Breast epithelium (tissue), 4 donors: ENCODE measurements around the gene DXO. TPM values are rescaled to one million over a fixed set of nuclear protein-coding genes. Genes with fewer than 3 reads are reported as not detected.
A peak's percentile ranks its signal among the peaks of the same experiment; 100 is the strongest.

Experiments
- DNase-seq, 2 donors: peaks; one replicate each; pipeline ENCODE4 v3.0.0-alpha.2; 2019; ENCODE audit warnings: low spot score in 2 of 2
- H3K27ac ChIP-seq, 2 donors: fragments of 200-600 bp; sonication (generic) in 1 of 2; one replicate each; pipeline ENCODE4 v1.5.1; 2016 to 2019; ENCODE audit warnings: mild to moderate bottlenecking in 1 of 2
- H3K27me3 ChIP-seq, 2 donors: fragments of 200-600 bp; sonication (generic) in 1 of 2; one replicate each; pipeline versions ENCODE4 v1.5.1 to v1.6.0; 2017 to 2019; ENCODE audit warnings: control low read depth in 1 of 2, mild to moderate bottlenecking in 1 of 2
- H3K36me3 ChIP-seq: fragments of 200-600 bp; one replicate; pipeline ENCODE4 v1.5.1; 2019
- H3K4me1 ChIP-seq, 2 donors: fragments of 200-600 bp; sonication (generic); one replicate each; pipeline ENCODE4 v1.5.1; 2016 to 2019; ENCODE audit warnings: control low read depth in 1 of 2
- H3K4me3 ChIP-seq, 3 donors: fragments of 200-600 bp; sonication (generic); 1 replicate in 2 of 3; 2 replicates in 1 of 3; pipeline ENCODE4 v1.5.1; 2016 to 2019; ENCODE audit warnings: mild to moderate bottlenecking in 3 of 3, moderate library complexity in 2 of 3
- H3K9me3 ChIP-seq, 2 donors: fragments of 200-600 bp; sonication (generic) in 1 of 2; one replicate each; pipeline ENCODE4 v1.5.1; 2016 to 2019; ENCODE audit warnings: control low read depth in 1 of 2
- POLR2A ChIP-seq: fragments of 450-650 bp; IDR thresholded peaks from one replicate; pipeline ENCODE4 v1.6.1; 2016; ENCODE audit warnings: antibody characterized with exemption, mild to moderate bottlenecking, moderate library complexity
- POLR2AphosphoS5 ChIP-seq, 3 donors: sonication (generic); formaldehyde crosslinking; IDR thresholded peaks; one replicate each; pipeline ENCODE4 v1.6.1; 2017; ENCODE audit warnings: antibody characterized with exemption in 3 of 3
- intact Hi-C: fragments of 100-400 bp; cut with DNase I; formaldehyde crosslinking; loops from one replicate; pipeline ENCODE4 v1.15.1; 2023; ENCODE audit warnings: low total_unique reads
- total RNA-seq, 3 donors: library from RNA; depleted of rRNA; stranded (reverse); fragments of >200 nt; gene quantifications; one replicate each; pipeline ENCODE4 v1.1.0, GENCODE V29; 2016
- TF ChIP-seq, protein P1 (sequence below), 3 donors: fragments of 450-650 bp; IDR thresholded peaks; one replicate each; pipeline ENCODE4 v1.5.1; 2016 to 2017; ENCODE audit warnings: antibody characterized with exemption in 3 of 3, mild to moderate bottlenecking in 3 of 3, moderate library complexity in 3 of 3

DXO gene
- total RNA-seq, 3 donors from 2014 or later, result 12.0 to 28.4 (median 22.0) TPM

DNA sequence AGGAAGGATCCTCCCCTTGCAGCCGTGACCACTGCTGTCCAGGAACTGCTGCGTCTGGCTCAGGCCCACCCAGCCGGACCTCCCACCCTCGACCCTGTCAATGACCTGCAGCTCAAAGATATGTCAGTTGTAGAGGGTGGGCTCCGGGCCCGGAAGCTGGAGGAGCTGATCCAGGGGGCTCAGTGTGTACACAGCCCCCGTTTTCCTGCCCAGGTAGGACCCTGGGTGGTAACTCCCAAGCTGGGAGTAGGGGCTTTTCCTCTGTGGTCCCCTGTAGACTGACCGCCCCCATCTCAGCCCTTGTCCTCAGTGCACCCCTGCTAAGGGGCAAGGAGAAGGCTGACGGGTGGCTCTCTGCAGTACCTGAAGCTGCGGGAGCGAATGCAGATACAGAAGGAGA lies 3.6 kb downstream of the DXO start:
- Histone ChIP-seq H3K9me3 (no peaks in the 10 kb centered on the region), H3K27me3 (no peaks in the 10 kb centered on the region), H3K36me3 (no peaks in the 10 kb centered on the region), H3K4me3 (no peak overlapping the region), H3K4me1 (peaks cover 8 to 12% of the 10 kb centered on the region in 2 donors), H3K27ac (peak overlapping the region in 1 of 2 donors; percentile 12)
- TF ChIP-seq POLR2AphosphoS5 (IDR thresholded peaks at IDR 0.05), result no peak
- intact Hi-C loops, result no loop called here
- no peak for DNase-seq

- TF ChIP-seq, protein P1, sequence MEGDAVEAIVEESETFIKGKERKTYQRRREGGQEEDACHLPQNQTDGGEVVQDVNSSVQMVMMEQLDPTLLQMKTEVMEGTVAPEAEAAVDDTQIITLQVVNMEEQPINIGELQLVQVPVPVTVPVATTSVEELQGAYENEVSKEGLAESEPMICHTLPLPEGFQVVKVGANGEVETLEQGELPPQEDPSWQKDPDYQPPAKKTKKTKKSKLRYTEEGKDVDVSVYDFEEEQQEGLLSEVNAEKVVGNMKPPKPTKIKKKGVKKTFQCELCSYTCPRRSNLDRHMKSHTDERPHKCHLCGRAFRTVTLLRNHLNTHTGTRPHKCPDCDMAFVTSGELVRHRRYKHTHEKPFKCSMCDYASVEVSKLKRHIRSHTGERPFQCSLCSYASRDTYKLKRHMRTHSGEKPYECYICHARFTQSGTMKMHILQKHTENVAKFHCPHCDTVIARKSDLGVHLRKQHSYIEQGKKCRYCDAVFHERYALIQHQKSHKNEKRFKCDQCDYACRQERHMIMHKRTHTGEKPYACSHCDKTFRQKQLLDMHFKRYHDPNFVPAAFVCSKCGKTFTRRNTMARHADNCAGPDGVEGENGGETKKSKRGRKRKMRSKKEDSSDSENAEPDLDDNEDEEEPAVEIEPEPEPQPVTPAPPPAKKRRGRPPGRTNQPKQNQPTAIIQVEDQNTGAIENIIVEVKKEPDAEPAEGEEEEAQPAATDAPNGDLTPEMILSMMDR (IDR thresholded peaks at IDR 0.05), result no peak
- no peak for TF ChIP-seq POLR2A
- TF ChIP-seq POLR2AphosphoS5 (IDR thresholded peaks at IDR 0.05), result no peak
- H3K27me3 ChIP-seq, result no peaks in the 10 kb centered on the region
- intact Hi-C loops, result no loop called here
- peaks cover 4 to 8% of the 10 kb centered on the region in 2 donors for H3K4me1 ChIP-seq
- H3K36me3 ChIP-seq, result no peaks in the 10 kb centered on the region
- no peak overlapping the region for H3K4me3 ChIP-seq
- H3K27ac ChIP-seq, result peak overlapping the region in 1 of 2 donors; percentile 12
- no peaks in the 10 kb centered on the region for H3K9me3 ChIP-seq
- no peak for DNase-seq
Observed at GRCh38 chr6:31967926-31968320, 4.0 kb downstream of the DXO start.

DNA sequence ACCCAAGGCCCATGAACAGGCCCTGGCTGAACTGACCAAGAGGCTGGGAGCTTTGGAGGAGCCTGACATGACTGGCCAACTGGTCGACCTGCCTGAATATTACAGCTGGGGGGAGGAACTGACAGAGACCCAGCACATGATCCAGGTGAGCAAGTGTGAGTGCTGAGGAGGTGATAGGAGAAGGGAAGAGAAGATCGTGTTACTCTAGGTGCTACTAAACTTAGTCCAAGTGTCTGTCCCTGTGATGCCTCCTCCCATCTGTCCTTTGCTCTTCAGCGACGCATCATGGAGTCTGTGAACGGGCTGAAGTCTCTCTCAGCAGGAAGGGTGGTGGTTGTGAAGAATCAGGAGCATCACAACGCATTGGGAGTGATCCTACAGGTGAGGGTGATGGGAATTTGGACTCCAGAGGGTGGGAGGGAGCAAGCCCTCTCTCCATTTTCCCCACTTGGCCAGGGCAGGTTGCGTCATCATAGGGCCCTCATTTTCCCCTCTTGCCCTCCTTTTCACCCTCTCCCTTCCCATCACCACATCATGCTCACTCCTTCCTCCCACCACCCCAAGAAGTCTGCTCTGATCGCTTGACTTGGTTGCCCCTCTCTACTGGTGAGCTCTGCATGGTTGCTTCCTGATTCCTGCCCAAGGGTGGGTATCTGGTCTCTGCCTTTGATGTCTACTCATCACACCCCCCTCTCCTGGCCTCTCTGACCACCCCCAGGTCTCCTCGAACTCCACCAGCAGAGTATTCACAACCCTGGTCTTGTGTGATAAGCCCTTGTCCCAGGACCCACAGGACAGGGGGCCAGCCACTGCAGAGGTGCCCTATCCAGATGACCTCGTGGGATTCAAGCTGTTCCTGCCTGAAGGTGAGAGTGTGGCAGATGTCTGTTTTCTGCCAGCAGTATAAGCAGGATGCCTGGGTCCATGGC lies 4.7 kb downstream of the DXO start:
- Histone ChIP-seq H3K27me3 (no peaks in the 10 kb centered on the region), H3K9me3 (no peaks in the 10 kb centered on the region), H3K4me1 (peaks cover 4 to 6% of the 10 kb centered on the region in 2 donors), H3K36me3 (no peaks in the 10 kb centered on the region), H3K27ac (peak overlapping the region in 1 of 2 donors; percentile 12), H3K4me3 (no peak overlapping the region)
- DNase-seq, result no peak
- intact Hi-C loops, result no loop called here
- TF ChIP-seq POLR2AphosphoS5 (IDR thresholded peaks at IDR 0.05) (no peak), POLR2A (no peak)
- TF ChIP-seq, protein P1 (IDR thresholded peaks at IDR 0.05), result no peak

- H3K4me1 ChIP-seq, result peaks cover 4 to 6% of the 10 kb centered on the region in 2 donors
- intact Hi-C loops, result no loop called here
Observed at GRCh38 chr6:31966506-31966905, 5.4 kb downstream of the DXO start.

GRCh38 chr6:31965700-31966099 lies 6.2 kb downstream of the DXO start:
- H3K27ac ChIP-seq, result no peak overlapping the region
- DNase-seq, result no peak
- no peaks in the 10 kb centered on the region for H3K36me3 ChIP-seq
- no peaks in the 10 kb centered on the region for H3K9me3 ChIP-seq
- H3K27me3 ChIP-seq, result no peaks in the 10 kb centered on the region
- intact Hi-C loops, result no loop called here
- H3K4me1 ChIP-seq, result peaks cover 0 to under 1% of the 10 kb centered on the region in 2 donors
- TF ChIP-seq, protein P1 (IDR thresholded peaks at IDR 0.05), result no peak
- no peak for TF ChIP-seq POLR2A
- TF ChIP-seq POLR2AphosphoS5 (IDR thresholded peaks at IDR 0.05), result no peak
- no peak overlapping the region for H3K4me3 ChIP-seq

More at GRCh38 chr6:31966506-31966905, 5.4 kb downstream of the DXO start:
- H3K27me3 ChIP-seq, result no peaks in the 10 kb centered on the region
- TF ChIP-seq, protein P1 (IDR thresholded peaks at IDR 0.05), result no peak
- TF ChIP-seq POLR2AphosphoS5 (IDR thresholded peaks at IDR 0.05) (no peak), POLR2A (no peak)
- no peak overlapping the region for H3K27ac ChIP-seq
- H3K9me3 ChIP-seq, result no peaks in the 10 kb centered on the region
- H3K36me3 ChIP-seq, result no peaks in the 10 kb centered on the region
- H3K4me3 ChIP-seq, result no peak overlapping the region
- no peak for DNase-seq
